ENCODE results near the gene RFX3.

- no peak for TF ChIP-seq POLR2A (IDR thresholded peaks at IDR 0.05)
- TF ChIP-seq CTCF (IDR thresholded peaks at IDR 0.05) = no peak
Observed at GRCh38 chr9:3478549-3478953, 47.2 kb downstream of the RFX3 start.

All from esophagus squamous epithelium (tissue), 4 donors.